ENCODE measurements around the gene CFAP221.

Gene CFAP221

GRCh38 chr2:119574864-119575263, 30.6 kb downstream of the CFAP221 start:
- CTCF ChIA-PET = interaction anchor here (0.8 kb wide), 1 partner anchor 9 kb away, joined by 3 read pairs; no protein-coding TSS in a partner anchor
- POLR2A ChIA-PET = no interaction called here
- no peak for DNase-seq (ENCODE audit: extremely low spot score)
- no peak for TF ChIP-seq CTCF (IDR thresholded peaks at IDR 0.05; ENCODE audit: control extremely low read depth, extremely low read depth, low read depth, missing control alignments)

- ChIA-PET POLR2A (no interaction called here), CTCF (no interaction called here)
These were observed 31.2 kb downstream of the CFAP221 start for GRCh38 chr2:119575439-119575838.

GRCh38 chr2:119579424-119580295, 35.4 kb downstream of the CFAP221 start:
- DNase-seq (ENCODE audit: extremely low spot score) = no peak
- TF ChIP-seq CTCF (IDR thresholded peaks at IDR 0.05; ENCODE audit: control extremely low read depth, extremely low read depth, low read depth, missing control alignments) = no peak
- ChIA-PET POLR2A (no interaction called here), CTCF (interaction anchor here (1.4 kb wide), 1 partner anchor 23 kb away, joined by 3 read pairs; no protein-coding TSS in a partner anchor)

More at GRCh38 chr2:119575439-119575838, 31.2 kb downstream of the CFAP221 start:
- no peak for TF ChIP-seq CTCF (IDR thresholded peaks at IDR 0.05; ENCODE audit: control extremely low read depth, extremely low read depth, low read depth, missing control alignments)
- DNase-seq (ENCODE audit: extremely low spot score) = no peak

GRCh38 chr2:119580550-119581072, 36.4 kb downstream of the CFAP221 start:
- no peak for TF ChIP-seq CTCF (IDR thresholded peaks at IDR 0.05; ENCODE audit: control extremely low read depth, extremely low read depth, low read depth, missing control alignments)
- CTCF ChIA-PET = interaction anchor here (1.2 to 1.7 kb wide), 3 partner anchors 10 to 24 kb away, joined by 3 to 5 read pairs (median 3); no protein-coding TSS in a partner anchor
- no peak for DNase-seq (ENCODE audit: extremely low spot score)
- POLR2A ChIA-PET = no interaction called here

- no peak for DNase-seq (ENCODE audit: extremely low spot score)
- CTCF ChIA-PET = interaction anchor here (1.2 to 1.3 kb wide), 2 partner anchors 9 to 57 kb away, joined by 3 read pairs; no protein-coding TSS in a partner anchor
- no peak for TF ChIP-seq CTCF (IDR thresholded peaks at IDR 0.05; ENCODE audit: control extremely low read depth, extremely low read depth, low read depth, missing control alignments)
- POLR2A ChIA-PET = no interaction called here
These were observed 39.0 kb downstream of the CFAP221 start for GRCh38 chr2:119583291-119583690.

GRCh38 chr2:119584469-119584868, 40.2 kb downstream of the CFAP221 start:
- ChIA-PET CTCF (no interaction called here), POLR2A (no interaction called here)
- TF ChIP-seq CTCF (IDR thresholded peaks at IDR 0.05; ENCODE audit: control extremely low read depth, extremely low read depth, low read depth, missing control alignments) = no peak
- no peak for DNase-seq (ENCODE audit: extremely low spot score)
